ENCODE measurements around the gene LRRC36.

Gene LRRC36

DNA sequence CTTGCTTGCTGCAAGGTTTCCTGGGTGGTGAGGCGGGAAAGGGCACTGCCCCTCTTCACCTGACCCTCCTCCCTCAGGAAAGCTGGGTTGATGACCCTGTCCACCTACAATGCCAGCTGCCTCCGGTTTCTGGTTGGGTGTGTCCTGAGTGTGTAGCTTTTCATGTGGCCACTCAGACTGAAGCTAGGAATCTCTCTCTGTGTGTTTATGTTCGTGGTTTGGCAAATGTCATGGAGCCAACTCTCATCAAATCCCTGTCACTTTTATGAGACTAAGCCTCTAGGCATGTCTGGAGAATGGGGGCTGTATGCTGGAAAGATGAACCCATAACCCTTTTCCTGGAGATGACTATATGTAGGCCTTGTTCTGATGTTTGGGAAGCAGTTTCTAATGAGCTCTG is 30.2 kb upstream of the LRRC36 start:
- peak; percentile 62 for DNase-seq (ENCODE audit: low read depth, low spot score)
- TF ChIP-seq CTCF (IDR thresholded peaks at IDR 0.05; ENCODE audit: low read depth, low read length): no peak
- in situ Hi-C loops (cut with HindIII; ENCODE audit: low sequenced_read_pairs): no loop called here
- no peak overlapping the region for H3K4me3 ChIP-seq (ENCODE audit: low read depth, low read length)

DNA sequence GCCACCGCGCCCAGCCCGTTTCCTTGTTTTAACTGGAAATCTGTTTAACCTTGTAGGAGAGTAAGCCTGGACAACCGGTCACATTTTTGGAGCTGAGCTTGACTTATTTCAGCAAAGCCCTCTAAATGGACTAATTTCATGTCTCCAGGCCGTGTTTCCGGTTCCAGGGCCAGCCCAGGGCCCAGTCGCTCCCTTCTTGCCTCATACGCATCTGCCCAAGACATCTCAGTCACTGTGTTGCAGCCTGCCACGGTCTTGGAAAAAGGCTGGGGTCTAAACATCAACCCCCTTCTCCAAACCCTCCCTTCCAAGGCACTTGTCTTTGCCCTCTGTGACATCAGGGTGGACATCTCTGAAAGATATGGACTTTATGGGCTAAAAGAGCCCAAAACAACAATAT is 28.3 kb upstream of the LRRC36 start:
- TF ChIP-seq CTCF (IDR thresholded peaks at IDR 0.05; ENCODE audit: low read depth, low read length): no peak
- in situ Hi-C loops (cut with HindIII; ENCODE audit: low sequenced_read_pairs): no loop called here
- no peak for DNase-seq (ENCODE audit: low read depth, low spot score)
- no peak overlapping the region for H3K4me3 ChIP-seq (ENCODE audit: low read depth, low read length)

GRCh38 chr16:67299269-67299668 is 27.3 kb upstream of the LRRC36 start:
- H3K4me3 ChIP-seq (ENCODE audit: low read depth, low read length): no peak overlapping the region
- in situ Hi-C loops (cut with HindIII; ENCODE audit: low sequenced_read_pairs): no loop called here
- DNase-seq (ENCODE audit: low read depth, low spot score): no peak
- TF ChIP-seq CTCF (IDR thresholded peaks at IDR 0.05; ENCODE audit: low read depth, low read length): no peak

- DNase-seq (ENCODE audit: low read depth, low spot score): no peak
- H3K4me3 ChIP-seq (ENCODE audit: low read depth, low read length): no peak overlapping the region
- TF ChIP-seq CTCF (IDR thresholded peaks at IDR 0.05; ENCODE audit: low read depth, low read length): no peak
- in situ Hi-C loops (cut with HindIII; ENCODE audit: low sequenced_read_pairs): no loop called here
Measured at GRCh38 chr16:67301080-67301782, 25.4 kb upstream of the LRRC36 start.

DNA sequence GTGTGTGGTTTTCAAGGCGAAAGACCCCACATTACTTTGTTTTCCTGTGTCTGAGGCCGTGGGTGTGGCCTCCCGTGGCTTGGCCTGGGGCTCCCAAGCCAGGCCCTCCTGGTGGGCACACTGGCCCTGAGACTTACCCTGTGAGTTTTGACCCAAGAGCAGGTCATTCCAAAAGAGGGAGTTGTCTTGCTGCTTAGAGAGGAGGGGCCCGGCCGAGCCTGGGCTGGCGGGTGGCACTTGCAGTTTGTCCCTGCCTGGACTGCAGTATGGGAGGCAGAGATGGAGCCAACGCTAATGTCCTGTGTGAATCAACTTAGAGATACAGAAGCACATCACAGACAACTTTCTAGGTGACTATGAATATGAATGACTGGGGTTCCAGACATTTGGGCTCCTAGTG is 24.5 kb upstream of the LRRC36 start:
- H3K4me3 ChIP-seq (ENCODE audit: low read depth, low read length): no peak overlapping the region

GRCh38 chr16:67302970-67303369 is 23.6 kb upstream of the LRRC36 start:
- no peak overlapping the region for H3K4me3 ChIP-seq (ENCODE audit: low read depth, low read length)
- no peak for DNase-seq (ENCODE audit: low read depth, low spot score)
- in situ Hi-C loops (cut with HindIII; ENCODE audit: low sequenced_read_pairs): no loop called here
- TF ChIP-seq CTCF (IDR thresholded peaks at IDR 0.05; ENCODE audit: low read depth, low read length): no peak

More for the DNA sequence above, 24.5 kb upstream of the LRRC36 start:
- DNase-seq (ENCODE audit: low read depth, low spot score): no peak
- no peak for TF ChIP-seq CTCF (IDR thresholded peaks at IDR 0.05; ENCODE audit: low read depth, low read length)
- in situ Hi-C loops (cut with HindIII; ENCODE audit: low sequenced_read_pairs): no loop called here
